HepG2 (cell line): ENCODE data around the gene ATP8B1. TPM values are rescaled to one million over a fixed set of nuclear protein-coding genes. Genes with fewer than 3 reads are reported as not detected.

Experiments used
- ARID4A ChIP-seq: sonication (generic); formaldehyde crosslinking; IDR thresholded peaks from 2 replicates; pipeline ENCODE4 v1.5.0; 2020; ENCODE audit warnings: mild to moderate bottlenecking, missing genetic modification reagents, borderline replicate concordance
- CBX5 ChIP-seq: sonication (generic); formaldehyde crosslinking; IDR thresholded peaks from 2 replicates; pipeline ENCODE4 v1.4.0; 2020; ENCODE audit warnings: missing genetic modification reagents, borderline replicate concordance
- CCAR2 ChIP-seq: fragments of 200-400 bp; formaldehyde crosslinking; optimal IDR thresholded peaks from 2 replicates; pipeline ENCODE3; 2018; ENCODE audit warnings: low read depth, mild to moderate bottlenecking, low read length, moderate library complexity
- CEBPG ChIP-seq: IDR thresholded peaks from 2 replicates; pipeline ENCODE4 v1.6.1; 2016
- DRAP1 ChIP-seq: IDR thresholded peaks from 2 replicates; pipeline ENCODE4 v1.6.1; 2016; ENCODE audit warnings: missing genetic modification reagents, missing compliant biosample characterization
- ELF3 ChIP-seq: IDR thresholded peaks from 2 replicates; pipeline ENCODE4 v1.6.1; 2016; ENCODE audit warnings: missing genetic modification reagents, missing compliant biosample characterization
- ETS1 ChIP-seq: sonication (generic); formaldehyde crosslinking; IDR thresholded peaks from 2 replicates; pipeline ENCODE4 v1.4.0; 2020; ENCODE audit warnings: missing genetic modification reagents
- FOSL1 ChIP-seq: sonication (generic); formaldehyde crosslinking; IDR thresholded peaks from 2 replicates; pipeline ENCODE4 v1.9.0; 2021; ENCODE audit warnings: missing genetic modification reagents, borderline replicate concordance
- GATAD2A ChIP-seq: IDR thresholded peaks from 2 replicates; pipeline ENCODE4 v1.6.1; 2016
- KDM2A ChIP-seq: sonication (generic); formaldehyde crosslinking; IDR thresholded peaks from 2 replicates; pipeline ENCODE4 v1.4.0; 2020; ENCODE audit warnings: low read depth, missing genetic modification reagents, borderline replicate concordance
- MTF1 ChIP-seq: sonication (generic); formaldehyde crosslinking; IDR thresholded peaks from 2 replicates; pipeline ENCODE4 v1.5.0; 2020; ENCODE audit warnings: missing genetic modification reagents
- MXD4 ChIP-seq: IDR thresholded peaks from 2 replicates; pipeline ENCODE4 v1.6.1; 2016; ENCODE audit warnings: mild to moderate bottlenecking, missing biosample characterization, missing genetic modification reagents
- PPARG ChIP-seq: conservative IDR thresholded peaks from 2 replicates; pipeline ENCODE4 v1.6.1; 2016; ENCODE audit warnings: missing biosample characterization, missing genetic modification reagents
- PRDM15 ChIP-seq: sonication (generic); formaldehyde crosslinking; IDR thresholded peaks from 2 replicates; pipeline ENCODE4 v1.4.0; 2020; ENCODE audit warnings: missing genetic modification reagents
- YEATS2 ChIP-seq: sonication (generic); formaldehyde crosslinking; IDR thresholded peaks from 2 replicates; pipeline ENCODE4 v1.4.0; 2020; ENCODE audit warnings: missing genetic modification reagents, borderline replicate concordance
- ZMYM2 ChIP-seq: sonication (generic); formaldehyde crosslinking; IDR thresholded peaks from 2 replicates; pipeline ENCODE4 v1.8.0; 2022; ENCODE audit warnings: mild to moderate bottlenecking, missing genetic modification reagents
- ZNF143 ChIP-seq: sonication (generic); formaldehyde crosslinking; IDR thresholded peaks from 2 replicates; pipeline ENCODE4 v1.4.0; 2020; ENCODE audit warnings: missing genetic modification reagents
- ZNF292 ChIP-seq: sonication (generic); formaldehyde crosslinking; IDR thresholded peaks from 2 replicates; pipeline ENCODE4 v1.8.1; 2022; ENCODE audit warnings: mild to moderate bottlenecking, low read depth, missing genetic modification reagents, borderline replicate concordance
- ZNF7 ChIP-seq: IDR thresholded peaks from 2 replicates; pipeline ENCODE4 v1.6.1; 2016; ENCODE audit warnings: missing biosample characterization, missing genetic modification reagents
- polyA plus RNA-seq, 8 experiments: library from polyadenylated mRNA; depleted of rRNA in 3 of 8; stranded (reverse) in 7 of 8; unstranded in 1 of 8; fragments of >200 nt; fragmentation: Illumina TruSeq in 4 of 8; extraction: Trizol in 4 of 8; gene quantifications; 2 replicates each; pipeline versions ENCODE4 v1.2.1 to v1.2.3, GENCODE V29; 2011 to 2016; ENCODE audit warnings: low read depth in 4 of 8, missing spikeins in 1 of 8, mixed read lengths in 1 of 8; ENCODE audit not compliant: insufficient read depth in 1 of 8
- total RNA-seq, 5 experiments: library from RNA; depleted of rRNA; stranded (reverse); fragments of >200 nt; fragmentation: Illumina TruSeq; extraction: Trizol; gene quantifications; 2 replicates each; pipeline ENCODE4 v1.2.3, GENCODE V29; 2016; ENCODE audit warnings: low read depth in 1 of 5

ATP8B1 gene
- total and polyA plus RNA-seq, 2 of the 13 experiments (the other 11 are each of a cell fraction or from before 2014, with no cell fraction given), result 2.8 to 4.0 TPM

GRCh38 chr18:57737400-57738060, 65.6 kb downstream of the ATP8B1 start (continued):
- TF ChIP-seq ARID4A (peak; percentile 20; the same call in 1 of the 2 replicates), MTF1 (CRISPR knock-in tag) (no peak), YEATS2 (peak; percentile 45; the same call in 1 of the 2 replicates), PPARG (no peak), ZMYM2 (0 out of 2 replicates have a peak, but pooled peaks have one; percentile 64), ZNF143 (CRISPR knock-in tag) (no peak), ZNF7 (no peak), FOSL1 (CRISPR knock-in tag) (peak; percentile 76), GATAD2A (CRISPR knock-in tag) (peak; percentile 74), CBX5 (CRISPR knock-in tag) (peak; percentile 91), CEBPG (peak; percentile 93), KDM2A (peak; percentile 69; the same call in 1 of the 2 replicates), DRAP1 (0 out of 2 replicates have a peak, but pooled peaks have one; percentile 18), CCAR2 (no peak), ELF3 (CRISPR knock-in tag) (peak; percentile 53; the same call in 1 of the 2 replicates), ETS1 (CRISPR knock-in tag) (no peak), PRDM15 (CRISPR knock-in tag) (0 out of 2 replicates have a peak, but pooled peaks have one; percentile 36), MXD4 (CRISPR knock-in tag) (peak; percentile 35; the same call in 1 of the 2 replicates), ZNF292 (CRISPR knock-in tag) (peak; percentile 80; the same call in 1 of the 2 replicates)
